Fibroblast of skin of left biceps (primary cell): ENCODE measurements around the gene APOBEC3B.
"Not testable (repeated sequence)": the region's sequence is repeated elsewhere in the genome, so short reads cannot be mapped to it uniquely, and the experiment has no call there.

Experiments
- DNase-seq, 2 experiments: peaks; one replicate each; pipeline ENCODE4 v3.0.0-alpha.2; 2013; ENCODE audit warnings: low read depth in 2 of 2

APOBEC3B gene

GRCh38 chr22:38967451-38968450, 14.4 kb upstream of the APOBEC3B start:
- no peak for DNase-seq

- no peak for DNase-seq
These were observed 13.3 kb upstream of the APOBEC3B start for GRCh38 chr22:38968801-38969200.

DNA sequence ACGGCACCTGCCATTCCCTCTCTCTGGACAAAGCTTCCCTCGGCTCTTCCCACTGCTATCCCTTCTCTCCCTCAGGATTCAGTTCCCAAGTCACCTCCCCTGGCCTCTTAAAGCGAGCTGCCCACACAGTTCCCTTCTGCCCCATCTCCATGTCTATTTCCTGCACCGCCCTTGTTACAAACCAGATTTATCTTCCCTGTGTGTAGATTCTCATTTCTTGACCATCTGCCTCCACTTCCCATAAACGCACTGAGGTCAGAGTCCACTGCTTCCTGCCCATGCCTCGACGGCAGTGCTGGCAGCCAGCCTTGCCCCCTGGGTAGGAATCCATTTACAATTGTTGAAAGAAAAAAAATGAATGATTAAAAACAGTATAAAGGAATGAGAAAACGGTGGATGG, 11.6 kb upstream of the APOBEC3B start:
- no peak for DNase-seq

DNA sequence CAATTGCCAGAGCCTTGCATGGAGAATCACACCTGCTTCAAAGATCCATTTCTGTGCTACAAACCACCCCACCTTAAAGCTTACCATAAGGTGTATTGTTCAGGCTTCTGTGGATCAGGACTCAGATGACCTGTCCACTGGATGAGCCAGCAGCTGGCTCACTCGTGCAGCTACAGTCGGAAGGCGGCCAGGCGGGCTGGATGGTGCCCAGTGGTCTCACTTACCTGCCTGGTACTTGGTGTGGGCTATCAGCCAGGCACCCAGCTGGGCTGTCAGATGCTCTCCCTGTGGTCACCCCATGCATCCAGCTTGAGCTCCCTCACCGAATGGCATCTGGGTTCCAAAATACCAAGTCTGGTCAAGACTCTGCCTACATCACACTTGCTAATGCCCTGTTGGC, 10.9 kb upstream of the APOBEC3B start:
- DNase-seq, result no peak

GRCh38 chr22:38971791-38972190, 10.4 kb upstream of the APOBEC3B start:
- no peak for DNase-seq

- DNase-seq, result no peak
These were observed 9.6 kb upstream of the APOBEC3B start for GRCh38 chr22:38972558-38972957.

DNA sequence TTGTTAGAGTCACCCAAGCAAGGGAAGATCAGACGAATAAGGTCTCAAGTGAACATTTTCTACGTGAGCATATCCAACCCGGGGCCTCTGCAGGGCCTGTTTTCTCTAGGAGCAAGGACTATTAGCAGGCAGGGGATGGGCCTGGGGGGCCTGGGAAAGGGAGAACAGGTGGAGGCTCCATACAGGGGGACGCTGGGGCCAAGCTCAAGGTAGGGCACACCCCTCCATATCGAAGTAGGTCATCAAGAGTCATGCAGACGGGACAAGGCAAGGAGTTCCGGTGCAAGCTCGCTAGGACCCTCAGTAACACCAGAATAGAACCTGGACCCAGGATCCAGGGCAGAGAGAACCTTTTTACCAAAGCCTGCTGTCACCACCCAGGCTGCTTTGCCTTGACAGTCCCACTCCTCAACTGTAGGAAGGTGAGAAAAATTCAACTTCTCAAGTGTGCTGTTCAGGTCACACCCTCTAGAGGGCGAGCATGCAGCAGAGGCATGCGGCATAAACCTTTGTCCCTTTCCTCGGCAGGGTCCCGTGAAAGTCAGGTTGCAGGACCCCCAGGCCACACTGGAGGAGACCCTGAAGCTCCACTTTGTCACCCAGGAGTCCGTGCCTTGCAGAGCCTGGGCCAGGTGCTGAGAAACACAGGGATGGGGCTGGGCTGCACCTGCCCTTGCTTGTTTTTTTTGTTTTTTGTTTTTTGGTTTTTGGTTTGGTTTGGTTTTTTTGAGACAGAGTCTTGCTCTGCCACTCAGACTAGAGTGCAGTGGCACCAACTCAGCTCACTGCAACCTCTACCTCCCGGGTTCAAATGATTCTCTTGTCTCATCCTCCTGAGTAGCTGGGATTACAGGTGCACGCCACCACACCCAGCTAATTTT, 8.6 kb upstream of the APOBEC3B start:
- no peak for DNase-seq

GRCh38 chr22:38974170-38974825, 7.8 kb upstream of the APOBEC3B start:
- no peak for DNase-seq

GRCh38 chr22:38974826-38975175, 7.3 kb upstream of the APOBEC3B start:
- no peak for DNase-seq

DNA sequence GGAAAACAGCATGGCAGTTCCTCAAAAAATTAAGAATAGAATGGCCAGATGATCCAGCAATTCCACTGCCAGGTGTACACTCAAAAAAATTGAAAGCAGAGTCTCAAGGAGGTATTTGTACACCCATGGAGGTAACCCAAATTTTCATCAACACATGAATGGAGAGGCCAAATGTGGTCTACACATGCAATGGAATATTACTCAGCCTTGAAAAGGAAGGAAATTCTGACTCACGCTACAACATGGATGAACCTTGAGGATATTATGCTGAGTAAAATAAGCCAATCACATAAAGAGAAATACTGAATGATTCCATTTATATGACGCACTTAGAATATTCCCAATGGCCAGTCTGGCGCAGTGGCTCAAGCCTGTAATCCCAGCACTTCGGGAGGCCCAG, 4.9 kb upstream of the APOBEC3B start:
- DNase-seq, result not testable (repeated sequence)

DNA sequence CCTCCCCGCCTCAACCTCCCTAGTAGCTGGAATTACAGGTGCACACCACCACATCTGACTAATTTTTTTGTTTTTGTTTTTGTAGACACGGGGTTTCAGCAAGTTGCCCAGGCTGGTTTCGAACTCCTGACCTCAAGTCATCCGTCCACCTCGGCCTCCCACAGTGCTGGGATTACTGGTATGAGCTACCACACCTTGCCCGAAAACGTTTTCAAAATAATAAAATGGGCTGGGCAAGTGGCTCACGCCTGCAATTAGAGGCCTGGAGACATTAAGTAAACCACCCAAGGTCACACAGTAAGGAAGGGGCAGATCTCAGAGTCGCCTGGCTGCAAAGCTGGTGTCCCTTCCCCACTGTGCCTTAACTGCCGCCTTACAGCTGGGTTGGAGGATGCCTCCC, 1.6 kb upstream of the APOBEC3B start:
- DNase-seq, result not testable (repeated sequence)

DNA sequence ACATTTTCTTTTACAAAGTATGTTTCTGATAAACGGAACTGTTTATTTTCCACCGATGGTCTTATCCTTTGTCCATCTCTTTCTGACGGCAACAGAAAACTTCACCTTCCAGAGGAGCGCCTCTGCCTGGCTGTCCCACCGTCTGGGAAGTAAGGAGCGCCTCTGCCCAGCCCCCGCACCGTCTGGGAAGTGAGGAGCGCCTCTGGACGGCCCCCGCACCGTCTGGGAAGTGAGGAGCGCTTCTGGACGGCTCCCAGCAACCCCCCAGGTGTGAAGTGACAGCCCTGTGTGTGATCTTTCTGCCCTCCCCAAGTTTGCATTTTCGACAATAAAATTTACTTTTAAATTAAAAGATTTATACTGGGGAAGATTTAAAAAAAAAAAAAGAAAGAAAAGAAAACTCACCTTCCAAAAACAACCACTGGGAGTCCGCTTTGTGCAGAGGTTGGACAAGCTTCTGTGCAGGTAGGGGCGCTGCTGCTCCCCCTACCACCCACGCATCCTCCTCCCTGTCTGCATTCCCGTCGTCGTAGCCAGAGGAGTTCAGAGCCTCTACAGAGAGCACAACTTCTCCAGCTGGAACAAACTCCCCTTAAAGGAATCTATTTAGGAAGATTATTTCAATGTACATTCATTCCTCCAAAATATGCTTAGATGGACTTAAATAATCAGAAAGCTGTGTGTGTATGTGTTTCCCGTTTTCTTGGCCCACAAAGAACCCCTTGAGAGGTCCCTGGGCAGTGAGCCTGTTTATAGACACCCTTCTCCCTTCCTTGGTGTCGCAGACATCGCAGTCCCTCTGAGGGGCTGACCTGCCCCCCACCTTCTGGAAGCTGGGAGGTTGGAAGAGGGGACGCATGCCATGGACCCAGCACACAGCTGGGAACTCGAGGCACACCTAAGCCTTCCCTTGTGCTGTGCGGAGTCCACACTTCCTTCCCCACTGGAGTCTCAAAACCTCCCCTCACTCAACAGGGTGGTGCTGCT, 849 bp upstream of the APOBEC3B start:
- DNase-seq, result no peak

DNA sequence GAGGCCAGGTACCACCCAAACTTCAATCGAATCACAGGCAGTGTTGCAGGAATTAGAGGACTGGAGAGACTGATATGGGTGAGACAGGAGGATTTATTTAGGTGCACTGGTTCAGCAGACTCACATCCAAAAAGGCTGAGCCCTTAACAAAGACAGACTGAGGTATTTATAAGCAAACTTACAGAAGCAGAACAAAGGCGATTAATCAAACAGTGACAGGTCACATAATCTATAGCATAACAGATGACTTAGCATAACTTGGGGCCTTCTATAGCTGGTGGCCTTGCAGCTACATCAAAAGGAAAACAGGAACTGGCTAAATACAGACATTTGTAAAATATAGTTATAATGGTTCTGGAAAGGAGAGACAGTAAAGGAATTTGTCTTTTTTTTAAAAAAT, 2.1 kb downstream of the APOBEC3B start:
- DNase-seq, result no peak

GRCh38 chr22:38984784-38985757, 2.9 kb downstream of the APOBEC3B start:
- DNase-seq, result not testable (repeated sequence)

DNA sequence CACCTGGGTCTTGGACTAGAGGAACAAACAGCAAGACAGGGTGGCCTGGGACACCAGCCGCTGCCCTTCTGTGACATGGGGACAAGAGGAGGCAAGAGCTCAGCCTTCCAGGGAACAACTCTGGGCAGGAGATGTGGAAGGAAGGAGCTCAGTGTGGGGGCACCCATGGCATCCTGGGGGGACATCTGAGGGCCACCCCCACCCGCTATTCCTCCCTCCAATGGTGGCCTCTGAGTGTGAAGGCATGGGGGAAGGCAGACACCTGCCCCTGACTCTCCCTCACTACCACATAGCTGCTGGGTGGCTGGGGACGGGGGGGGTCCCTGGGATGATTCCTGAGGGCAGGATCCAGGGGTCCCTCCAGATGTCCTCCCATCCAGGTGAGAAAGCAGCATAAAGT, 4.5 kb downstream of the APOBEC3B start:
- no peak for DNase-seq

GRCh38 chr22:38987171-38987895, 5.2 kb downstream of the APOBEC3B start:
- no peak for DNase-seq

GRCh38 chr22:38989466-38989865, 7.3 kb downstream of the APOBEC3B start:
- DNase-seq, result no peak

GRCh38 chr22:38992871-38993371, 10.8 kb downstream of the APOBEC3B start:
- DNase-seq, result not testable (repeated sequence)

DNA sequence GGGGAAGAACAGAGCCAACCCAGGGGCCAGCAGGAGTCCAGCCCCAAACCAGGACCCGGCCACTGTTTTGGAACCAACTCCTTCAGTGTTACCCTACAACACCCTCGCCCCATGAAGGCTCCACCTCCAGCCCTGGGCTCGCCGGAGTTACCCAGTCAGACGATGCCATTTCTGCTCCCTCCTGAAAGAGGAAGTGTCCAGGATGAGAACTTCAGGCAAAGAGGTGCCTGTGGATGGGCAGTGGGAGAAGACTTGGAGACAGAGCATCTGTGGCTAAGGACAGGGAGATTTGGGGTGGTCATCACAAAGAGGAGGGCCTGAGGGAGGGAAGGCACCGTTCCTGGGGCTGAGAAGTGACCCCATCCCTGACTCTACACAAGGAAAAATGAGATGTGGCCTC, 14.0 kb downstream of the APOBEC3B start:
- no peak for DNase-seq
